Muscle of arm (tissue), 12 donors: Measurements from ENCODE around the gene COASY. TPM values are rescaled to one million over a fixed set of nuclear protein-coding genes. Genes with fewer than 3 reads are reported as not detected.

Source experiments
- DNase-seq: peaks from one replicate; pipeline ENCODE4 v3.0.0-alpha.2; 2013
- polyA plus RNA-seq, 12 donors: library from polyadenylated mRNA; unstranded; fragments of 120-200 nt; gene quantifications; one replicate each; pipeline ENCODE4 v1.2.1, GENCODE V29; 2013; ENCODE audit not compliant: insufficient read length in 12 of 12

The COASY gene
- polyA plus RNA-seq, 12 donors = 22.0 to 55.4 (median 26.0) TPM; not detected in 1

DNA sequence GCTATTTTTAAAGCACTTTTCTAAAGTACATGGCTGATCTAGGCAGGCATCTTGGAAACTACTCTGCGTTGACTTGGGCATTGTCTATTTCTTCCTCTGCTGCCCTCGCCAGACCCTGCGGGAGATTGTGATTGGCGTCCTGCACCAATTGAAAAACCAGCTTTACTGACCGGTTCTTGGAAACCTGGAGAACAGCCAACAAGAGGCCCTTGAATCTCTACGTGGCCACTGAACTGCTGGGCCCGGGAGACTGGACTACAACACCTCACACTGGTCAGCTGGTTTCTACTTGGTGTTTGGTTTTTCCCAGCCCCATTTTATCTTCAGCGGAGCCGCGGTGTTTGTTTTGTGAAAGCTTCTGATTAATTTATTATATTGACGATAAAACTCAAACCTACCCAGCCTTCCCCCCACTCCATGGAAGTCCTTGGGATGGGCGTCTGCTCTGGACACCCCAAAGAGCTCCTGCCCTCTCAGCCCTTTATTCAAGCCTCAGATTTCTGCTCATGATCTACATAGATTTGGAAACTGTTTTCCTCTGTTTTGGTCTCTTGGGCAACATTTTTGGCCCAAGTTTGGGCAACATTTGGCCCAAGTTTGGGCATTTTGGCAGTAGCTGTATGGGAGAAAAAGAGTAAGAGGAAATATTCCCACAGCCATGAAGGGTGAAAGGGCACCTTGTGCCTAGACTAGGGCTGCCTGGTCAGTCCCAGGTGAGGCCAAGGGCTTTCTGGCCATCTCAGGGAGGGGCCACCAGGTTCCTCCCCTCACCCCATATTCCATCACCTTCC lies 9.7 kb downstream of the COASY start:
- no peak for DNase-seq

DNA sequence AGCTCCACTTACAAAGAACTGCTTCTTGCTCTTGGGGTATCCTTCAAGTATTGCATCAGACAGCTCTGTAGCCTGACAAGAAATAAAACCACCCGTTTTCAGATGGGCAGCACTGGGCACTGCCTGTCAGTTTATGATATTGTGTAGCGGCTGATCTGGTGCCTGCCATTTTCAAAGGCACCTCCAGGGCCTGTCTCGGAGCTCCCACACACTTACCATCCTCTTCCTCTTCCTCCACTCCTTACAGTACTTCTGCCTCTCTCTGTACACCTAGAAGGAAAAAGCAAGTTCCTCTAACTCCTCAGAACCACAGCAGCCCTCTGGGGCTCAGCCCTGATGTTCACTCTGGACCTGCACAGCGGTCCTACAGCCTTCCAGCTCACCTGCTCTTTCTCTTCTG lies 11.1 kb downstream of the COASY start:
- DNase-seq = no peak

DNA sequence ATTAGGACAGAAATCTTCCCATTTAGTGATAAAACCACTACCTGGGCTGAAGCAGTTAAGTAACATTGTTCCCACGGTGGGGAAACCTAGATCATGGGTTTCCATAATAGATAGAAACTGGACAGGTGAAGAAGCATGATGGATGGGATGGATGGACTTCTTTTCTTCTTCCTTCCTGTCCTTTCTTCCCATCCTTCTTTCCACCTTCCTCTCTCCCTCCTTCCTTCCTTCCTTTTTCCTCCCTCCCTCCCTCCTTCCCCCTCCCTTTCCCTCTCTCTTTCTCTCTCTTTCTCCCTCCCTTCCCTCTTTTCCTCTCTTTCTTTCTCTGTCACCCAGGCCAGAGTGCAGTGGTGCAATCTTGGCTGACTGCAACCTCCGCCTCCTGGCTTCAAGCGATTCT lies 12.5 kb downstream of the COASY start:
- DNase-seq = no peak

DNA sequence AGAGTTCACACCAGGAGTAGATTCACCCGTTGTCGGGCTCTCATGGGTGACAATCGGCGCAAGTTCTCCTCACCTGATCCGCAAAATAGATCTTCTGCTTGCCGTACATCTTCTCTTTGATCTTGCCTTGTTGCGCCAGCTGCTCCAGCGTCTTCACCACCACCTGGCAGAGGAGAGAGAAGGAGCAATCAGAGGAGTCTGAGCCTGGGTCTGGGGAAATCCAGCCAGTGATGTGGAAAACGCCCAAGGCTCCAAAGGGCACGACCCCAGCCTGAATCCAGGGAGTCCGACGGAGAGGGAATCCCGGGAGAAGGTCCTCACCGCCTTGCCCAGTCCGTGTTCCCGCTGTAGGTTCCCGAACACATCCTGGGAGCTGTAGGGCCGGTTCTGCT lies 15.2 kb downstream of the COASY start:
- no peak for DNase-seq

DNA sequence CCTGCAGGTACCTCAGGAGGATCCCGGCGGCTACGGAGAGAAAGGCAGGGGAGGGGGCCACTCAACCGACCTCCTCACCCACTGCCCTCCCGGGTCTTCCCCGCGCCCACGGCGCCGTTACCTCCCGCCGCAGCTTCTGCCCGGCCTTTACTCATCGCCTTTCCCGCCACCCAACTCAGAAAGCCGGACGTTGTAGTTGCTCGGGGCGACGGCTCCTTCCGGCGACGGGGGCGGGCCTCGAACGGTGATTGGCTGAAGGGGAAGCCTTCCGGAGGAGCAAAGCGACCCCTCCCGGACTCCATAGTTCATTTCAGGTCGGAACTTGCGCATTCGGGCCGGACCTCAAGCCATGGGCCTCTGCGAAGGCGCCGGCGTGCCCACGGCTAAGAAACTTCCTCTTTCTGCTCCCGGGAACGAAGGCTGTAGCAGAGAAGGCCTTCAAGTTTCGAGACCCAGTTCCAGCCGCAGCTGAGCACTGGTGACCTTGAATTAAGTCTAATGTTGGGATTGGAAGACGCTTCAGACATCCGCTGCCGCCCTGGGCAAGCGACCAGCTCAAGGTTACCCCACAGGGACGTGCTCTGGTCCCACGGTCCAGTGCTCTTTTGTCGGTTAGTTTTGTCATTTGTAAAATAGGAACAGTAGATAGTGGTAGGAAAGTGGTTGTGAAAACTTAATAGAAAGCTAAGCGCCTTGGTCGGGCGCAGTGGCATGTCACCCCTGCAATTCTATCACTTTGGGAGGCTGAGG lies 15.8 kb downstream of the COASY start, which contains the start of gene PSMC3IP:
PSMC3IP (minus strand) TSS at position 198 of the 750 bp plus-strand sequence; CDS start at position 155, 43 bp downstream.
- peak; percentile 95 for DNase-seq

DNA sequence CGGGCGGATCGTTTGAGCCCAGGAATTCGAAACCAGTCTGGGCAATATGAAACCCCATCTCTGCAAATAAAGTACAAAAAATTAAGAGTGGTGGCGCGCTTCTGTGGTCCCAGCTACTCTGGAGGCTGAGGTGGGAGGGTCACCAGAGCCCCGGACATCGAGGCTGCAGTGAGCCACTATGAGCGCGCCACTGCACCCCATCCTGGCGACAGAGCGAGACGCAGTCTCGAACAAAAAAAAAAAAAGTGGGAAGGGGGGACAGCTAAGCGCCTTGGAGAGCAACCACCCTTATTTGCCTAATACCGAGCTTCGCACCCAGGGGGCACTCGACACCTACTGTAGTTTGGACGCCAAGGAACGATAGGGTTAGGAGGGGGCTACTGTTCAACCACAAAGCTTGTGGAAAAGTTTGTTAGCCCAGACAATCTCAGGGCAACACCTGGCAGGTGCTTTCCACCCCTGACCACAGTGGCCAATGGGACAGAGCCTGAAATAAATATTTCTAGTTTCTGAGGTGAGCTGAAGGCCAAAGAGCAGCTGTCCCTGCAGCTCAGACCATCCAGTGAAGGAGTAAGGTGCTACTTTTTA lies 16.4 kb downstream of the COASY start:
- peak; percentile 70 for DNase-seq

DNA sequence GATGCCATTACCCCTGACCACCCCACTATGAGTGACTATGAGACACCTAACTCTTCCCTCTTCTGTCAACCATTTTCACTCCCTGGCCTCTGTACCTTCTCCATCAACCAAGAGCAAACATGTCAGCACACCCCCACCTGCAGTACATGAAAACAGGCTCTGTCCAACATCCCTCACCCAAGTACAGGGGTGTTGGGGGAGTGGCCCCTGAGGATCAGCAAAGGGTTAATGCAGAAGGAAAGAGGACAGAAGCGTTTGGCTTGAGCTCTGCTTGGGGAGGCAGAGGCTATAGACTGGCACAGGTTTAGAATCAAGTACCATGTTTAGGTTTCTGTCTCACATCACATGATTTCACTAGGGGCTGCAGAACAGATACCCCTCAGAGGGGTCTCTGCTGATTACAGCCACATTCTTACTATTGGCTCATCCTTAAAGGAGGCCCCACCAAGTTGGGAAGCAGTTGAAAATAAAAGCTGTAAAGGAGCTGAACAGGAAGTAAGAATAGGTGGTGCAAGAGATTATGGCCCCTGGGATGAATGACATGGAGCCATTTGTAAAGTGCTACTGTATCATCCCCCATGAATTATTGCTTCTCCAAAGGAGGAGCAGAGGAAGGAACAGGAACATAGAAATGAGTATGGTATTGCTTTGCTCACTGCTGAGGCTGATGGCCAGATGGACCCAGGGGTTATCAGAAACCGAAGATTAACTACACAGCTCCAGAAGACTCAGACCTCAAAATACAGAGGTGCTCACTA lies 18.0 kb downstream of the COASY start:
- DNase-seq = no peak

DNA sequence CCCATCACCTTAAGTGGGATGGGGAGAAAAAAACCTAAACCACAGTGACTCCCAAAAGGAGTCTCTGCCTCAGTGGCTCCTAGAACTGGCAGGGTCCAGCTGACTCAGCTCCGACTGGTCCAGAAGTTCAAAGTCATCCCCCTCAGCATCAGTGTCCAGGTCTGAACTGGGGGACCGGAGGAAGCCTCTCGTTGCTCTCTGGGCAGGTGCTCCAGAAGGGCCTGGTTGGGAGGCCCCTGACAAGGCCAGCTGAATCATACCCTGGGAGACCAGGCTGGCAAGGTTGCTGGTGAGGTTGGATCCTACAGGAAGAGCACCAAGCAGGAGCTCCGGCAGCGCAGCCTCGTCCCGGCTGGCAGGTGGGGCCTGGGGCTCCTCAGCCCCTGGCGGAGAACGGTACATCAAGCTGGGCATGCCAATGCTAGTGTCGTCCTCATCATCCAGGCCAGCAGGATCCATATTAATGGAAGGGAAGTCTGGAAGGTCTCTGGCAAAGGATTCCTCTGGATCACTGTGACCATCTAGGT lies 19.9 kb downstream of the COASY start:
- no peak for DNase-seq

DNA sequence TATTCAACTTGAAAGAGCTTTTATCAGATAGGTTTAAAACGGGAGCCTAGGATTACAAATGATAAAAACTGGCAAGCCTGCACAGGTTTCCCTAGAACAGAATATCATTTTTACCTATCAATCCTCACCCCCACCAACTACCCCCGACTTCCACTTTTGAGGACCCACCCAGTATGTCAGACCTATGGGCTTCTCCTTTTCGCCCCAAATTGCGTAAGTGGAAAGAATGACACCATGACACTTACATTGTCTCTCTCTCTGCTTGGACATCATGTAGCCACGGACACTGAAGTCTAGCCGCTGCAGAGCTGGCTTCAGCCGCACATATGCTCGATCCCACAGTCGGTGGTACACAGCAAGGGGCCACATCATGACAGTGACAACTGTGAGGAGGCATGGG lies 22.9 kb downstream of the COASY start:
- no peak for DNase-seq

DNA sequence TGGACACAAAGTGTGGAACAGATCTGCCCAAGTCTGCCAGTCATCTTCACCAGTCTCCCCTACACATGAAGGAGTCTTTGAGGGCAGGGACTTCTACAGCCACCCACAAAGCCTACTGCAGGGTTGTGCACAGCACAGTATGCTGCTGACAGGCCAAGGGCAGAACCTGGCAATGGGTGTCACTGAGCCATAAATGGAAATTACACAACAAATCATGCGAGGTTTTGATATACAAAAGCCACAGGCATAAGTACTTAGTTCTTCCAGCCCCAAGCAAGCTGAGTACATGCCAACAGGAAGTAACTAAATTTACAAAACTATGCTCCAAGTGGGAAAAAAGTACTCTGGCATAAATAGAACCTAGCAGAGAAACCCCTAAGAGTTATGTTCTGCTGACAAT lies 23.4 kb downstream of the COASY start:
- DNase-seq = no peak

DNA sequence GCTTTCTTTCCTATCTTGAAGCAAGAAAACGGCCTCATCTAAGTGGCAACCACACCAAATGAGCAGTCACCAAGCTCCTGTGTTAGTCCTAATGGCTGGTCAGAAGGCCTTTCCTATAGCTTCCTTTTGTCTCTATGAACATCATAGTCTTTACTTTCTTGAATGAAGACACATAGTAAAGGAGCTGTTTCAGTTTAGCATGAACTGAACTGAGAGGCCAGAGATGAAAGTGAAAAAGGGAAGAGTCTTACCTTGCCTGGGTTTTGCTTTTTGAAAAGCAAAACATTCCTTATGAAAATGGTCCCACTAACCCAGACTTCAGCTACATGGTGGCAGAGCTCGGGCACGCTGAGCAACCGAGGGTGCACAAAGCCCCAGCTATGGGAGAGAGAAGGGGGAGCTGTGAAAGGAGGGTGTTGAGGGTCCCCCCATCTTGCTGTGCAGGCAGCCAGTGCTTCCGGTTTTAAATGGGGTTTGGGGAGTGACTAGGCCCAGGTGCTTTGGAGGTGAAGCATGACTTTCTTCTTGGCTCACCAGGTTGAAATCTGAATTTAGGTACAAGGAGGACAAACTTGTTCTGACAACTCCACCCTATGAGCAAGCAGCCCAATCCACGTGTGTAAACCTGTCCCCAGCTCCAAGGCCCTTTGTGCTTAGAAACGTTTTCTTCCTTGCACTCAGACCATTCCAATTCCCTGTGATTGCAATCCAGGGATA lies 24.7 kb downstream of the COASY start:
- no peak for DNase-seq

DNA sequence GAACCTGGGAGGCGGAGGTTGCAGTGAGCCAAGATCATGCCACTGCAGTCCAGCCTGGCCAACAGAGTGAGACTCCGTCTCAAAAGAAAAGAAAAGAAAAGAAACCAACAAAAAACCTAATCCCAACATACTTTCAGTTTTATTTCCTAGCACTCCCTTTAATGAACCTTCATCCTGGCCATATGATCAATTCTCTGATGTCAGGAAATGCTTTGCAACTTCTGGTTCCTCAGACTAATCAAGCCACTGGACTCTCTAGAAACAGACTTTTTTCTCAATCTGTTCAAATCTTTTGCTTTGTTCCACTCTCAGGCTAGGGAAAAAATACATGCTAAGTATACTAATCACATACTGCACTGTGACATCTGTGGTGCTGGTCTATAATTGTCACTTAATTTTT lies 28.9 kb downstream of the COASY start:
- DNase-seq = no peak

DNA sequence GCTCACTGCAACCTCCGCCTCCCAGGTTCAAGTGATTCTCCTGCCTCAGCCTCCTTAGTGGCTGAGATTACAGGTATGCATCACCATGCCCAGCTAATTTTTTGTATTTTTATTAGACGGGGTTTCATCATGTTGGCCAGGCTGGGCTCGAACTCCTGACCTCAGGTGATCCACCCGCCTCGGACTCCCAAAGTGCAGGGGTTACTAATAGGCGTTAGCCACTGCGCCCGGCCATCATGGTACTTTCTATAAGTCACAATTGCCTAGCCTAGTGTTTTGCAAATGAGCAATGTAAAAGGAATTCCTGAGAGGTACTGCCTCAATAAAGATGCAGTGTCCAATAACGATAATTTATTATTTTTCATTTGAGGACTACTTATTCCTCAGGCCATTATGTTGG lies 29.5 kb downstream of the COASY start:
- no peak for DNase-seq

DNA sequence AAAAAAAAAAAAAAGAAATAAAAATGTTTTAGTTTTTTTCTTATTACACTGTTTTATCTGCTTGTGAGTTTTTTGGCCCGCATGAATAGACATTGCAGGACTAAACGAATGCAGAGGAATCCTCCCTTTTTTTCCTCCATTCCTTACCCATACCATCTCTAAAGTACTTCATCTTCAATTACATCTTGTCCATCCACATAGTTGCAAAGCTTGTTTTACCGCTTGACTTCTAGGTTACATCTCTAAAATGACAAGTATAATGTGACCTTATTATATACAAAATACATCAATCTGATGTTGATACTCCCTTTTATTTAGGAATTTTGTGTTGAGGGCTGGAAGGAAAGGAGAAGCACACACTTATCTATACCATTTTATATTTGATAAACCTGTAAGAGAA lies 34.4 kb downstream of the COASY start:
- no peak for DNase-seq

DNA sequence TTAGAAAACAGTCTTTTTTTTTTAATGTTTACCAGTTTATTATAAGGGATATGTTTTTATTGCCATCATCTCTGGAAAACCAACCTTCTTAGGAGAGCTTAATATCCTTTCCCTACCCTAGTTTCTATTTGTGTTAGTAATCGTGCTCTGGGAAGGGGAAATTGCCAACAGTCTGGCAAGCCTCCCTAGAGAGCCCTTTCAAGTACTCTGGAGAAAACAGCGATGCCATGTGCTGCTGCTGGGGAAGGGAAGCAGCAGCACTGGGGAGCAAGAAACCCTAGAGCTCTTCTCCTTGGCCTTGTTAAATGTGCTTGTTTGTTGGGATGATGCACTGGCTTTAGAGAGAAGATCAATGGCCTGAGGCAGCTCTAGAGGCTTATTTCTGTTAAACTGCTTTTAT lies 37.0 kb downstream of the COASY start:
- DNase-seq = no peak

DNA sequence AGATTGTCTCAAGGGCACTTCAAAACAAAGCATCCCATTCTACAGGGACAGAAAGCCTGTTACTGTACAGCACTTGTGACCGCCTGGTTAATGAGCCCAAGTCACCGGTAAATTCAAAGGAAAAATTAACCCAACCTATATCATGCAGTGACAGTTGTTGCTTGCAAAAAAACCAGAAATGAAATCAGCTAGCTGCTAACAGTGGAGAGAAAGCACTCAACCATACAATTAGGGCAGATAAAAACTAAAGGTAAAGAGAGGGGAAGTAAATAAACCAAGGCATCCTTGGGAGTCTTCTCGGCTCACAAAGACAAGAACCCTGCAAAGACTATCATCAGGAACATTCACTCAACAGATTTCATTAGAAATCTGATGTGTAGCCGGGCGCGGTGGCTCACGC lies 41.4 kb downstream of the COASY start:
- no peak for DNase-seq

DNA sequence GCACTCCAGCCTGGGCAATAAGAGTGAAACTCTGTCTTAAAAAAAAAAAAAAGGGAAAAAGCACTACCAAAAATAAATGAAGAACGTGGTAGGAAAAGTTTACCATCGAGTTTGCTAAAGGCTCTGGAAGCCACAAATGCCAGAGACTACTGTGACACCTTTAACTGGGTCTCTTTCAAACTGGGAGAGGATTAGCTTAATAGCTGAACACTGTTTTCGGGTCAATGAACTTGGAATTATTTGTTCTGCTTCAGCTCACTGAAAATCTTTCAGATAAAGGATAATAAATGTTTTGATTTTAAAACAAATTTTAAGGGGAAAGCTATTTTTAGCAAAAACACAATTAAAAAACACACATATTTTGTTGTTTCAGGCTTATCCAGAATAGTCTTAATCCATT lies 45.8 kb downstream of the COASY start:
- no peak for DNase-seq

DNA sequence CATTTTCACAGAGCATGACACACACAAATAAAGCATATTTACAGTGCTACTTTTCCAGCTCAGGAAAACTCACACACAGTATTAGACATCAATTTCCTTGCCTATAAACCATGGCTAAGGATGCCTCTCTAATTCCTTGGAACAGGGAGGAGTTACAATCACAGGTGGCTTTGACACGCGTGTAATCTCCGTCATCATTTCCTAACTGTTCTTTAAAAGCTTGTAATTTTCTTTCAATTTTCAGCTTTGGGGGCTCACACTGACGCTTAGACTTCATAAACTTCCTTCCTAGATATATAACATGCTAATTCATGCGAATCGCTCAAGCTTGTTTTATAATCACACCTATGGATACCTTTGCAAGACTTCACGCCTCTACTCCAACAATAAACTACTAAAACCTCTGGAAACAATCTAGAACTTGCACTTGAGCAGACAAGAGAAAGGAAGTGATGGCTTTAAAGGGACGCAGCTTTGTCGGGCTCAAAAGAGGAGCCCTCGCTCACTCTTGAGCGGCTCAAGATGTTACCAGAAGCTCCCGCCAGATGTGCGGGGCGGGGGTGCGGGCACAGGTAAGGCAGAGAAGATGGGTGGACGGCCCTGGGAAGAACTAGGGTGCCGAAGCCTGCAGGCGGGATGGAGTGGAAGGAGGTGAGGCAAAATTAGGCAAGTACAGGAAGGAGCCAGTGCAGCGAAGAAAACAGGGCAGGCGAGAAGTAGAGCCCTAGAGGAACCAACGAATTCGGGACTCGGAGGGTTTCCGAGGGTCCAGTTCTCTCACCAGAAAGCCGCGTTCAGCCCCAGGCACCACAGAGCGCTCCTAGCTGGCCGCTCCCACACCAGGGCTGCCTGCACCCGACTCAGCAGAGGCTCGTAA lies 46.6 kb downstream of the COASY start:
- peak; percentile 13 for DNase-seq

DNA sequence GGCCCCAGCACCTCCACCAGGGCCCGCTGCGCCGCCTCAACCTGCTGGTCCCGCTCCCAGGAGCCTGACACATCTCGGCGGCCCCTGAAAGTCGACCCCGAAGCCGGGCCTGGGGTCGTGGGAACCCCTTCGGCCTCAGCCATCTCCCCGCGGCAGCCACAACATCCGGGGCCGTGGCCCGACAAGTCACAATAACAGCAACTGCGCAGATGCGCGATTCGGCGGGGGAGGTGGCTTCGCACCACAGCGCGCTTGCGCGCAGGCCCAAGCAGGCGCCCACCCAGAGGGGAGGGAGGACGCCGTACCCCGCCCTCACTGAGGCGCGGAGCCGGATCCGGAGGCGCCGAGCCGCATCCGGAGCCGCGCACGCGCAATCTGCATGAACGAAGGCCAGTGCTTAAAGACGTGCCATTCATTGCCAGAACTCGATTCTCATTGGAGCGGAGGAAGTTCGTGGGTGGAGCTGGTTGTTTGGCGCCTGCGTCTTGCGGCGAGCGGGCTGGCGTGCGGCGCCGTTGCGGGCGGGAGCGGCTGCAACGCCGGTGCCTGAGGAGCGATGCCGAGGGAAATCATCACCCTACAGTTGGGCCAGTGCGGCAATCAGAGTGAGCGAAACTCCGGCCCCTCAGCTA lies 47.4 kb downstream of the COASY start, which contains the start of the genes RETREG3 and TUBG1:
RETREG3 (minus strand) TSS at position 193 of the 632 bp plus-strand sequence; CDS start at position 143, 50 bp downstream.
TUBG1 (plus strand) TSS at position 502 of the 632 bp plus-strand sequence; CDS start at position 557, 55 bp downstream.
- peak; percentile 100 for DNase-seq
